PC-9 (cell line): ENCODE data around the gene MYLK.

Experiments used
- CTCF ChIP-seq: fragments of 200-600 bp; sonication (generic); conservative IDR thresholded peaks from 2 replicates; pipeline ENCODE4 v1.6.1; 2017; ENCODE audit warnings: mixed run types, antibody characterized with exemption, mild to moderate bottlenecking, moderate library complexity
- EZH2 ChIP-seq: fragments of 200-600 bp; sonication (generic); IDR thresholded peaks from 2 replicates; pipeline ENCODE4 v1.8.0; 2017; ENCODE audit warnings: antibody characterized with exemption, low read depth

- no peak for TF ChIP-seq CTCF
- TF ChIP-seq EZH2, result no peak
Measured at GRCh38 chr3:123608263-123608937, 275.7 kb downstream of the MYLK start.
